Endodermal cell (in vitro differentiated cells): ENCODE results near the gene PCNT. TPM values are rescaled to one million over a fixed set of nuclear protein-coding genes. Genes with fewer than 3 reads are reported as not detected.

Experiments
- DNase-seq: peaks from one replicate; pipeline ENCODE4 v3.0.0-alpha.2; 2017
- H3K27ac ChIP-seq: 2 replicates; pipeline ENCODE4 v1.5.1; 2013; ENCODE audit warnings: mild to moderate bottlenecking, low read depth, low read length, moderate library complexity
- H3K27me3 ChIP-seq: 2 replicates; pipeline ENCODE4 v1.6.1; 2013; ENCODE audit warnings: mild to moderate bottlenecking, low read length, moderate library complexity; ENCODE audit not compliant: insufficient read depth, control insufficient read depth, poor library complexity, severe bottlenecking
- H3K36me3 ChIP-seq: 2 replicates; pipeline ENCODE4 v1.7.0; 2013; ENCODE audit warnings: mild to moderate bottlenecking, low read length, moderate library complexity; ENCODE audit not compliant: control insufficient read depth, insufficient read depth
- H3K4me1 ChIP-seq: one replicate; pipeline ENCODE4 v1.7.0; 2013; ENCODE audit warnings: low read length; ENCODE audit not compliant: control insufficient read depth, insufficient read depth
- H3K4me3 ChIP-seq: 2 replicates; pipeline ENCODE4 v1.5.1; 2013; ENCODE audit warnings: mild to moderate bottlenecking, low read length, moderate library complexity
- H3K9ac ChIP-seq: 2 replicates; pipeline ENCODE4 v1.6.1; 2013; ENCODE audit warnings: mild to moderate bottlenecking, low read length, moderate library complexity; ENCODE audit not compliant: poor library complexity, severe bottlenecking; ENCODE audit errors: extremely low read depth
- H3K9me3 ChIP-seq: 2 replicates; pipeline ENCODE4 v1.6.1; 2013; ENCODE audit warnings: mild to moderate bottlenecking, low read length, moderate library complexity; ENCODE audit not compliant: control insufficient read depth
- H3K27ac Mint-ChIP-seq: 2 replicates; pipeline ENCODE4 v1.8.0; 2020; ENCODE audit warnings: mixed read lengths
- H3K27me3 Mint-ChIP-seq: 2 replicates; pipeline ENCODE4 v1.8.0; 2021; ENCODE audit warnings: mild to moderate bottlenecking, mixed read lengths; ENCODE audit not compliant: insufficient read depth
- H3K36me3 Mint-ChIP-seq: 2 replicates; pipeline ENCODE4 v1.8.0; 2020; ENCODE audit warnings: low read depth, mixed read lengths
- H3K4me1 Mint-ChIP-seq: 2 replicates; pipeline ENCODE4 v1.8.0; 2020; ENCODE audit warnings: mixed read lengths
- H3K4me3 Mint-ChIP-seq: 2 replicates; pipeline ENCODE4 v1.8.0; 2020; ENCODE audit warnings: mild to moderate bottlenecking, moderate library complexity, mixed read lengths
- H3K9me3 Mint-ChIP-seq: 2 replicates; pipeline ENCODE4 v1.8.0; 2020; ENCODE audit warnings: mild to moderate bottlenecking, mixed read lengths
- WGBS, 2 experiments: methylation state at CpG; one replicate each; pipeline versions ENCODE4 v1.1.5 to v1.1.7; 2013; ENCODE audit warnings: missing lambda C conversion rate in 2 of 2, mixed read lengths in 1 of 2; ENCODE audit not compliant: insufficient coverage in 1 of 2, insufficient read length in 1 of 2; 5-methylcytosine and 5-hydroxymethylcytosine counted together
- total RNA-seq, 2 donors: library from RNA; stranded (reverse); fragmentation: NEBNext Ultra II Directional in 1 of 2; extraction: Animal tissue kit (Norgen Biotek cat#: 25700) in 1 of 2; gene quantifications; 2 replicates in 1 of 2; 3 replicates in 1 of 2; pipeline ENCODE4 v1.2.1, GENCODE V29; 2021
- TF ChIP-seq, protein P1 (sequence below): fragments of 200-600 bp; sonication (generic); conservative IDR thresholded peaks from 2 replicates; pipeline ENCODE4 v1.5.0; 2021; ENCODE audit warnings: antibody characterized with exemption, mild to moderate bottlenecking

The PCNT gene
- total RNA-seq, 2 donors from 2014 or later = 40.1 to 40.7 TPM

DNA sequence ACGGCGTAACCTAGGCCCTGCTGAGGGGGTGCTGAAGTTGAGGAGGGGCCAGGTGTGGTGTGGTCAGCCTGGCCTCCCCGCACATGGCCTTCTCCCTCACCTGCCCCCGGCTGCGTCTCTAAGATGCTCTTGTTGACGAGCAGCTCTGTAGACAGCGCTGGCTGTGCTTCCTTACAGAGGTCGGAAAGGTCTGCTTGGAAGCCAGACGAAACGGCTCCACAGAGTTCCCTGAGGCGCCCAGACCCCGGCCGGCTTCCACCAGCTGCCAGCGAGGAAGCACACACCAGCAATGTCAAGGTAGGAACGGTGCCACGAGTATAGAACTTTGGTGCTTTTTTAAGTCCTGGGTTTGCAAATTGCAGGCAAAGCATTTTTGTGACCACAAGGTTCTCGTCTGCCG lies 116.0 kb downstream of the PCNT start:
- H3K4me1 ChIP-seq = no peaks in the 10 kb centered on the region
- Mint-ChIP-seq H3K27ac (no peak overlapping the region), H3K9me3 (no peaks in the 10 kb centered on the region), H3K36me3 (peaks cover 75% of the 10 kb centered on the region), H3K4me3 (no peak overlapping the region), H3K27me3 (no peaks in the 10 kb centered on the region), H3K4me1 (no peaks in the 10 kb centered on the region)
- WGBS, 2 experiments = 93 to 97% methylated on average over 14 to 18 of the region's 18 CpGs
- H3K9me3 ChIP-seq = no peaks in the 10 kb centered on the region
- H3K9ac ChIP-seq = no peak overlapping the region
- H3K27ac ChIP-seq = no peak overlapping the region
- no peaks in the 10 kb centered on the region for H3K27me3 ChIP-seq
- TF ChIP-seq, protein P1, sequence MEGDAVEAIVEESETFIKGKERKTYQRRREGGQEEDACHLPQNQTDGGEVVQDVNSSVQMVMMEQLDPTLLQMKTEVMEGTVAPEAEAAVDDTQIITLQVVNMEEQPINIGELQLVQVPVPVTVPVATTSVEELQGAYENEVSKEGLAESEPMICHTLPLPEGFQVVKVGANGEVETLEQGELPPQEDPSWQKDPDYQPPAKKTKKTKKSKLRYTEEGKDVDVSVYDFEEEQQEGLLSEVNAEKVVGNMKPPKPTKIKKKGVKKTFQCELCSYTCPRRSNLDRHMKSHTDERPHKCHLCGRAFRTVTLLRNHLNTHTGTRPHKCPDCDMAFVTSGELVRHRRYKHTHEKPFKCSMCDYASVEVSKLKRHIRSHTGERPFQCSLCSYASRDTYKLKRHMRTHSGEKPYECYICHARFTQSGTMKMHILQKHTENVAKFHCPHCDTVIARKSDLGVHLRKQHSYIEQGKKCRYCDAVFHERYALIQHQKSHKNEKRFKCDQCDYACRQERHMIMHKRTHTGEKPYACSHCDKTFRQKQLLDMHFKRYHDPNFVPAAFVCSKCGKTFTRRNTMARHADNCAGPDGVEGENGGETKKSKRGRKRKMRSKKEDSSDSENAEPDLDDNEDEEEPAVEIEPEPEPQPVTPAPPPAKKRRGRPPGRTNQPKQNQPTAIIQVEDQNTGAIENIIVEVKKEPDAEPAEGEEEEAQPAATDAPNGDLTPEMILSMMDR = no peak
- DNase-seq = no peak
- H3K36me3 ChIP-seq = peaks cover 82% of the 10 kb centered on the region
- no peak overlapping the region for H3K4me3 ChIP-seq

GRCh38 chr21:46441331-46441730 lies 117.4 kb downstream of the PCNT start:
- Mint-ChIP-seq H3K27me3 (no peaks in the 10 kb centered on the region), H3K27ac (no peak overlapping the region), H3K4me1 (no peaks in the 10 kb centered on the region), H3K9me3 (peaks cover 4% of the 10 kb centered on the region), H3K4me3 (no peak overlapping the region), H3K36me3 (peaks cover 79% of the 10 kb centered on the region)
- no peak for DNase-seq
- peaks cover 89% of the 10 kb centered on the region for H3K36me3 ChIP-seq
- no peak overlapping the region for H3K4me3 ChIP-seq
- H3K9ac ChIP-seq = no peak overlapping the region
- H3K27ac ChIP-seq = no peak overlapping the region
- TF ChIP-seq, protein P1 = no peak
- no peaks in the 10 kb centered on the region for H3K27me3 ChIP-seq
- H3K4me1 ChIP-seq = no peaks in the 10 kb centered on the region
- peaks cover under 1% of the 10 kb centered on the region for H3K9me3 ChIP-seq
- WGBS, 2 experiments = 94 to 96% methylated on average over 10 to 14 of the region's 14 CpGs

- Histone ChIP-seq H3K27me3 (no peaks in the 10 kb centered on the region), H3K9me3 (peaks cover 6% of the 10 kb centered on the region), H3K4me3 (no peak overlapping the region), H3K9ac (no peak overlapping the region), H3K36me3 (peaks cover 90% of the 10 kb centered on the region), H3K4me1 (no peaks in the 10 kb centered on the region), H3K27ac (no peak overlapping the region)
- no peak for DNase-seq
- Mint-ChIP-seq H3K27me3 (no peaks in the 10 kb centered on the region), H3K36me3 (peaks cover 80% of the 10 kb centered on the region), H3K4me3 (no peak overlapping the region), H3K27ac (peak overlapping the region; percentile 36), H3K4me1 (no peaks in the 10 kb centered on the region), H3K9me3 (peaks cover 8% of the 10 kb centered on the region)
- TF ChIP-seq, protein P1 = no peak
- WGBS, 2 experiments = 94 to 97% methylated on average over 15 to 23 of the region's 23 CpGs
Observed at GRCh38 chr21:46441961-46442498, 118.1 kb downstream of the PCNT start.
